GM12892 (cell line): ENCODE results near the gene VSIG2.

Source experiments
- POLR2AphosphoS5 ChIP-seq: IDR thresholded peaks from 2 replicates; pipeline ENCODE4 v1.6.1; 2011; ENCODE audit warnings: low read depth, low read length, control low read depth
- TAF1 ChIP-seq: IDR thresholded peaks from 2 replicates; pipeline ENCODE4 v1.6.1; 2011; ENCODE audit warnings: low read depth, mild to moderate bottlenecking, control low read depth, low read length, borderline replicate concordance

- no peak for TF ChIP-seq POLR2AphosphoS5
- no peak for TF ChIP-seq TAF1
Observed at GRCh38 chr11:124751391-124751740, 689 bp downstream of the VSIG2 start.
